HepG2 (cell line): ENCODE results near the gene TMEM190.

Experiments
- HCFC1 ChIP-seq: fragments of 150-350 bp; IDR thresholded peaks from 2 replicates; pipeline ENCODE4 v1.6.1; 2014; ENCODE audit warnings: low read depth, low read length
- XRCC5 ChIP-seq: fragments of 200-400 bp; formaldehyde crosslinking; optimal IDR thresholded peaks from 2 replicates; pipeline ENCODE3; 2017; ENCODE audit warnings: mild to moderate bottlenecking, low read length
- ZFP1 ChIP-seq: IDR thresholded peaks from 2 replicates; pipeline ENCODE4 v1.6.1; 2016
- ZNF292 ChIP-seq: sonication (generic); formaldehyde crosslinking; IDR thresholded peaks from 2 replicates; pipeline ENCODE4 v1.8.1; 2022; ENCODE audit warnings: mild to moderate bottlenecking, low read depth, missing genetic modification reagents, borderline replicate concordance
- TF ChIP-seq, protein P1 (sequence below), 2 experiments: sonication (generic) in 1 of 2; formaldehyde crosslinking in 1 of 2; IDR thresholded peaks; 2 replicates each; pipeline versions ENCODE4 v1.5.1 to v1.6.1; 2011 to 2020; ENCODE audit warnings: borderline replicate concordance in 1 of 2, low read depth in 1 of 2, low read length in 1 of 2, mild to moderate bottlenecking in 1 of 2, missing genetic modification reagents in 1 of 2, moderate library complexity in 1 of 2

DNA sequence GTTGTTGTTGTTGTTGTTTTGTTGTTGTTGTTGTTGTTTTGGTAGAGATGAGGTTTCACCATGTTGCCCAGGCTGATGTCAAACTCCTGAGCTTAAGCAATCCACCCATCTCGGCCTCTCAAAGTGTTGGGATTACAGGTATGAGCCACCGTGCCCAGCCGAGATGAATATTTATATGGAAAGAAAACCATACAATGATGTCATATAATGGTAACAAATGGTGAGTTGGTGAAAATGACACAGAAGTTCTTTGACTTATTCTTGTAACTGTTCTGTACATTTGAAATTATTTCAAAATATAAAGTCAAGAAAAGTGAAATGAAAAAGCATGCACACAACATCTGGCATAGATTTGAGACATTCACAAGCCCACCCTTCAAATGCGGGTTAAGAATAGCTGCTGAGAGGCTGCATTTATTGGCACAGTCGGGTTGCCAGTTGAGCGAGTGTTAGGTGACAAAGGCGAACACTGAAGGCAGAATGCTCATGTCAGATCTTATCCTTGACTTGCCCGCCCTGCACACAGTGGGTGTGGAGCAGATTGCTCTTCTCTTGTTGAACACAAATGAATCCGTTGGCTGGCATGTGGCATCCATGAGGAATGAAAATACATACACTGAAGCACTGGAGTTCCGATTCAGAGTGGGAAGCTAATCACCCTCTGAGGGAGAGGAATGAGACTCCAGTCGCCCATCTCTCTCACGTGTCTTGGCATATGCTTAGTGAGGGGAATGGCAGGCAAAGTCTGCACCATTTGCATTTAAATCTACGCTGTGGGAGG is 46.8 kb downstream of the TMEM190 start:
- TF ChIP-seq, protein P1, sequence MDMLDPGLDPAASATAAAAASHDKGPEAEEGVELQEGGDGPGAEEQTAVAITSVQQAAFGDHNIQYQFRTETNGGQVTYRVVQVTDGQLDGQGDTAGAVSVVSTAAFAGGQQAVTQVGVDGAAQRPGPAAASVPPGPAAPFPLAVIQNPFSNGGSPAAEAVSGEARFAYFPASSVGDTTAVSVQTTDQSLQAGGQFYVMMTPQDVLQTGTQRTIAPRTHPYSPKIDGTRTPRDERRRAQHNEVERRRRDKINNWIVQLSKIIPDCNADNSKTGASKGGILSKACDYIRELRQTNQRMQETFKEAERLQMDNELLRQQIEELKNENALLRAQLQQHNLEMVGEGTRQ (IDR thresholded peaks at IDR 0.05; ENCODE audit: low read depth, low read length) = no peak
- TF ChIP-seq, protein P1 (CRISPR knock-in tag; IDR thresholded peaks at IDR 0.05; ENCODE audit: borderline replicate concordance) = no peak
- TF ChIP-seq XRCC5 (no peak), HCFC1 (no peak), ZNF292 (CRISPR knock-in tag) (no peak), ZFP1 (CRISPR knock-in tag) (no peak)
